ENCODE data around the gene ELMO1. TPM values are rescaled to one million over a fixed set of nuclear protein-coding genes. Genes with fewer than 3 reads are reported as not detected.

The ELMO1 gene
- total RNA-seq, 1 experiment from 2014 or later, result not detected

DNA sequence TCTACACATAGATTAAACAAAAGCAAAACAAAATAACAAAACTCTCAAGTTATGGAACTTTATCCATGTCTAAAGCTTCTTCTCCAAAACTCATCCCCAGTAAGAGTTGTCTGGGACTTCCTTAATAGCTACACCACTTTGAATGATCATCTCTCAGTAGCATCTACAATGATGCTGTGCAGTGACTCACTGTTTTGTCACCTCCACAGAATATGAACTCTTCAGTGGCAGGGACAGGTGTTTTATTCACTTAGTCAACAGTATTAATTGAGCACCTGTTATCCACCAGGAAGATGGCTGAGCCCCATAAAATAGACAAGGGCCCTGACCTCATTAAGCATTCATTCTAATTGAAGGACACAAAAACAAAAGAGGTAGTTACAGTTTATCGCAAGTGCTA is 350.7 kb downstream of the ELMO1 start:
- H3K9me2 ChIP-seq (replicated peaks; ENCODE audit: low read length), result no peaks in the 10 kb centered on the region
- no peaks in the 10 kb centered on the region for H3F3A ChIP-seq (ENCODE audit: low read length, unreplicated experiment)
- H2AFZ ChIP-seq (ENCODE audit: low read length), result no peak overlapping the region
- H3K9me3 ChIP-seq (ENCODE audit: low read length), result no peaks in the 10 kb centered on the region
- no peak overlapping the region for H3K27ac ChIP-seq (ENCODE audit: low read length)
- CTCF ChIA-PET, result no interaction called here
- ATAC-seq (no peak), DNase-seq (no peak)
- no peaks in the 10 kb centered on the region for H4K20me1 ChIP-seq (ENCODE audit: low read length)
- POLR2A ChIA-PET (ENCODE audit: unreplicated experiment), result no interaction called here
- BruUV-seq (replicated peaks), result no TSS peak
- H3K79me2 ChIP-seq (ENCODE audit: low read length), result no peaks in the 10 kb centered on the region
- no peaks in the 10 kb centered on the region; the same call in 1 of the 2 replicates for H3K27me3 ChIP-seq (ENCODE audit: low read length)
- H3K4me3 ChIP-seq (ENCODE audit: low read length), result no peak overlapping the region
- TF ChIP-seq, protein P1, sequence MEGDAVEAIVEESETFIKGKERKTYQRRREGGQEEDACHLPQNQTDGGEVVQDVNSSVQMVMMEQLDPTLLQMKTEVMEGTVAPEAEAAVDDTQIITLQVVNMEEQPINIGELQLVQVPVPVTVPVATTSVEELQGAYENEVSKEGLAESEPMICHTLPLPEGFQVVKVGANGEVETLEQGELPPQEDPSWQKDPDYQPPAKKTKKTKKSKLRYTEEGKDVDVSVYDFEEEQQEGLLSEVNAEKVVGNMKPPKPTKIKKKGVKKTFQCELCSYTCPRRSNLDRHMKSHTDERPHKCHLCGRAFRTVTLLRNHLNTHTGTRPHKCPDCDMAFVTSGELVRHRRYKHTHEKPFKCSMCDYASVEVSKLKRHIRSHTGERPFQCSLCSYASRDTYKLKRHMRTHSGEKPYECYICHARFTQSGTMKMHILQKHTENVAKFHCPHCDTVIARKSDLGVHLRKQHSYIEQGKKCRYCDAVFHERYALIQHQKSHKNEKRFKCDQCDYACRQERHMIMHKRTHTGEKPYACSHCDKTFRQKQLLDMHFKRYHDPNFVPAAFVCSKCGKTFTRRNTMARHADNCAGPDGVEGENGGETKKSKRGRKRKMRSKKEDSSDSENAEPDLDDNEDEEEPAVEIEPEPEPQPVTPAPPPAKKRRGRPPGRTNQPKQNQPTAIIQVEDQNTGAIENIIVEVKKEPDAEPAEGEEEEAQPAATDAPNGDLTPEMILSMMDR (conservative IDR thresholded peaks at IDR 0.05; ENCODE audit: low read depth, low read length), result no peak
- H3K9ac ChIP-seq (ENCODE audit: low read length), result no peak overlapping the region
- H3K4me1 ChIP-seq (ENCODE audit: insufficient read depth, low read length), result no peaks in the 10 kb centered on the region
- intact Hi-C loops (cut with micrococcal nuclease), result no loop called here
- no peak overlapping the region for H3K4me2 ChIP-seq (ENCODE audit: low read length)
- no peaks in the 10 kb centered on the region for H3K36me3 ChIP-seq (ENCODE audit: low read depth, low read length)

DNA sequence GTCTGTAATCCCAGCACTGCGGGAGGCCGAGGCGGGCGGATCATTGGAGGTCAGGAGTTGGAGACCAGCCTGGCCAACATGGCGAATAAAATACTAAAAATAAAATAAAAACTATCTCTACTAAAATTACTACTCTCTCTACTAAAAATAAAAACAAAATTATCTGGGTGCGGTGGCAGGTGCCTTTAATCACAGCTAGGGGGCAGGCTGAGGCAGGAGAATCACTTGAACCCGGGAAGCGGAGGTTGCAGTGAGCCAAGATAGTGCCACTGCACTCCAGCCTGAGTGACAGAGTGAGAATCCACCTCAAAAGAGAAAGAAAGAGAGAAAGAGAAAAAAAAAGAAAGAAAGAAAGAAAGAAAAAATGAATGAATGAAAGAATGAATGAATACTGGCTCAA is 351.4 kb downstream of the ELMO1 start:
- ATAC-seq, result no peak
- no TSS peak for BruUV-seq (replicated peaks)
- Histone ChIP-seq H3K9ac (ENCODE audit: low read length) (no peak overlapping the region), H3K27me3 (ENCODE audit: low read length) (no peaks in the 10 kb centered on the region; the same call in 1 of the 2 replicates), H3K36me3 (ENCODE audit: low read depth, low read length) (no peaks in the 10 kb centered on the region), H3K79me2 (ENCODE audit: low read length) (no peaks in the 10 kb centered on the region), H3K9me2 (replicated peaks; ENCODE audit: low read length) (no peaks in the 10 kb centered on the region), H3F3A (ENCODE audit: low read length, unreplicated experiment) (no peaks in the 10 kb centered on the region), H3K9me3 (ENCODE audit: low read length) (no peaks in the 10 kb centered on the region), H3K4me2 (ENCODE audit: low read length) (no peak overlapping the region), H2AFZ (ENCODE audit: low read length) (no peak overlapping the region), H3K27ac (ENCODE audit: low read length) (no peak overlapping the region), H3K4me3 (ENCODE audit: low read length) (no peak overlapping the region), H4K20me1 (ENCODE audit: low read length) (no peaks in the 10 kb centered on the region), H3K4me1 (ENCODE audit: insufficient read depth, low read length) (no peaks in the 10 kb centered on the region)
- POLR2A ChIA-PET (ENCODE audit: unreplicated experiment), result no interaction called here
- intact Hi-C loops (cut with micrococcal nuclease), result no loop called here
- TF ChIP-seq EZH2phosphoT487 (IDR thresholded peaks at IDR 0.05; ENCODE audit: borderline replicate concordance, low read length) (no peak), EZH2 (IDR thresholded peaks at IDR 0.05; ENCODE audit: low read length, unreplicated experiment) (no peak)
- TF ChIP-seq, protein P1 (conservative IDR thresholded peaks at IDR 0.05; ENCODE audit: low read depth, low read length), result no peak; the same call in 1 of the 2 replicates
- CTCF ChIA-PET, result no interaction called here
- DNase-seq, result no peak

DNA sequence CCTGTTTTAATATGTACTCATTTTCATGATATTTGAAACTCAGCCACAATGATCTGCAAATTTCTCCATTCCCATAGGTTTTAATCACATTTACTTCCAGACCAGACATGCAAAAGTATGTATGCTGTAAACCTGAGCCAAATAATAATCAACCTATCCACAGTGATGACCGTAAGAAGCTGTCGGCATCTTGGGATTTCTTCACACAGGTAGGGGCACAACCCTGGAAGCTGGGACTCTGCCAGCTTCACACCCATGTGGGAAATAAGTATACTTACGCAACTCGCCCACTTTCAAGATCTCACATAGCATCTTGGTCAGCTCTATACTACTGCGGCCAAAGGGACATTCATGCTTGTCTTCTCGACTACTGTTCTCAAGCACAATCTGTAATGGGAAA is 352.3 kb downstream of the ELMO1 start:
- Histone ChIP-seq H3K27me3 (ENCODE audit: low read length) (no peaks in the 10 kb centered on the region; the same call in 1 of the 2 replicates), H3K79me2 (ENCODE audit: low read length) (no peaks in the 10 kb centered on the region), H2AFZ (ENCODE audit: low read length) (no peak overlapping the region), H3K27ac (ENCODE audit: low read length) (no peak overlapping the region), H3K9me2 (replicated peaks; ENCODE audit: low read length) (no peaks in the 10 kb centered on the region), H3F3A (ENCODE audit: low read length, unreplicated experiment) (no peaks in the 10 kb centered on the region), H3K9ac (ENCODE audit: low read length) (no peak overlapping the region), H4K20me1 (ENCODE audit: low read length) (no peaks in the 10 kb centered on the region), H3K4me3 (ENCODE audit: low read length) (no peak overlapping the region), H3K4me2 (ENCODE audit: low read length) (no peak overlapping the region), H3K4me1 (ENCODE audit: insufficient read depth, low read length) (no peaks in the 10 kb centered on the region), H3K9me3 (ENCODE audit: low read length) (no peaks in the 10 kb centered on the region), H3K36me3 (ENCODE audit: low read depth, low read length) (no peaks in the 10 kb centered on the region)
- no TSS peak for BruUV-seq (replicated peaks)
- POLR2A ChIA-PET (ENCODE audit: unreplicated experiment), result no interaction called here
- intact Hi-C loops (cut with micrococcal nuclease), result no loop called here
- CTCF ChIA-PET, result no interaction called here
- ATAC-seq (no peak), DNase-seq (no peak)
- TF ChIP-seq, protein P1 (conservative IDR thresholded peaks at IDR 0.05; ENCODE audit: low read depth, low read length), result no peak
- TF ChIP-seq EZH2 (IDR thresholded peaks at IDR 0.05; ENCODE audit: low read length, unreplicated experiment) (no peak), EZH2phosphoT487 (IDR thresholded peaks at IDR 0.05; ENCODE audit: borderline replicate concordance, low read length) (no peak)
